ENCODE results near the gene MPO. TPM values are rescaled to one million over a fixed set of nuclear protein-coding genes. Genes with fewer than 3 reads are reported as not detected.

Gene MPO
- total RNA-seq, 4 donors from 2014 or later = 0.18 to 0.32 (median 0.31) TPM; not detected in 1

DNA sequence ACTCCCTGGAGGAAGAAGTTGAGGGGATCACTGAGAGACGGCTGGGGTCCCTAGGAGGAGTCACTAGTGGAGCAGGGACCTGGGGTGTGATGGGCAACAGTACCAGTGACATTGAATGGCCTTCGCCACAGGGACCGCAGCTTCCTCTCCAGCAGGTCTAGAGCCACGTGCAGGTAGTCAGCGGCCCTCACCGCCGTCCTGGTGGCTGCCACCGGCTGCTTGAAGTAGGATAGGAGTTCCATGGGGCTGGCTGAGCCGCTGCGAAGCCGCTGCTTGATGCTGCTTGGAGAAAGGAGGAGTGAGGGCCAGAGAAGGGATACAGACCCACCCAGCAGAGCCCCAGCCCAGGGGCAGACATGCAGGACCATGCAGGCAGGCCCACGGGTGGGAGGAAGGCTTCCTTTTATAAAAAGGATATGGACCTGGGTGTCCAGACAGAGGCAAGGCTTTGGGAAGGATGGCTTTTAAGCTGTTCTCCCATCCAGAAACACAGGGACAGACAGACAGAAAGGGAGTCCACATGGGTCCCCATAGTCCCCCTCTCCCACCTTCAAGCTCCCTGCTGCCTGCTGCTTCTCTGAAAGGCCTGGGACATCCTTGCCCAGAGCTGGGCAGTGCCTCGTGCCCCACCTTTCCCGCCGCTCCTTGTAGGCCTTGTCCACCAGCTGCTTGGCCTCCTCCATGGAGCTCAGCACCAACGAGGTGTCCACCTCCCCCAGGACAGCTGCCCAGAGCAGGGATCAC lies 827 bp downstream of the MPO start:
- H3K27ac ChIP-seq = no peak overlapping the region
- no peaks in the 10 kb centered on the region for H3K36me3 ChIP-seq
- H3K4me1 ChIP-seq = no peaks in the 10 kb centered on the region
- peak overlapping the region in 1 of 4 donors; percentile 29 for H3K4me3 ChIP-seq
- ATAC-seq (no peak), DNase-seq (no peak)
- no peaks in the 10 kb centered on the region for H3K9me3 ChIP-seq
- H3K27me3 ChIP-seq = no peaks in the 10 kb centered on the region
- intact Hi-C loops (cut with DNase I; ENCODE audit: low total_unique reads) (no loop called here), in situ Hi-C loops (cut with MboI; ENCODE audit: low sequenced_read_pairs in 4 of 4) (no loop called here)
- TF ChIP-seq POLR2A (IDR thresholded peaks at IDR 0.05) (no peak), CTCF (IDR thresholded peaks at IDR 0.05 in 4 of 5, conservative IDR thresholded peaks at IDR 0.05 in 1 of 5) (no peak)

DNA sequence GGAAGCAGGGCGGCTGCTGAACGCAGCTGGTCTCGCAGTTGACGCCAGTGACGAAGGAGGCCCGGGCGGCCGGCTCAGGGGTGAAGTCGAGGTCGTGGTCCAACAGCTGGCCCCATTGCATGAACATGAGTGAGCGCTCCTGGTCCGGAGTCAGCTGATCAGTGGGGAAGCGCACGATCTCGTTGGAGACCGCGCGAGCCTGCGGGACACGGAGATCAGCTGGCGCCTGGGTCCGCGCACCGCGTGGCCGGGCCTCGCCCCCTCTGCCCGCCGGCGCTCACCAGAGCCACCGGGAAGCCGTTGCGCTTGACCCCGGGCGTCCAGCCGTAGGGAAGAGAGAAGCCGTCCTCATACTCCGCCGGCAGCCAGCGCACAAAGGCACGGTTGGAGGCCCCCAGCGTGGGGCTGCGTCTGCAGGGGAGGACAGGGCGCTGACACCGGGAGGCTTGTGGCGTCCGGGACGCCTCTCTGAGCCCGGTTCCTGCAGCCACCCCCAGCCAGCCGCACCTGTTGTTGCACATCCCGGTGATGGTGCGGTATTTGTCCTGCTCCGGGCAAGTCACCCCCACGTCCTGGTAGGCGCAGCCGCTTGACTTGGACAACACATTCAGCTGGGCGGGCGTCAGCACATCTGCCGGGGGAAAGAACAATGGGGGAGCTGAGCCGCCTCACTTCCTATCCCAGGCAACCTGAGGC lies 1.6 kb downstream of the MPO start:
- Histone ChIP-seq H3K27ac (peak overlapping the region in 2 of 4 donors; percentile 9 to 40), H3K27me3 (no peaks in the 10 kb centered on the region), H3K9me3 (no peaks in the 10 kb centered on the region), H3K4me3 (peak overlapping the region; percentile 28 to 47 (median 36)), H3K4me1 (no peaks in the 10 kb centered on the region), H3K36me3 (no peaks in the 10 kb centered on the region)
- TF ChIP-seq CTCF (IDR thresholded peaks at IDR 0.05 in 4 of 5, conservative IDR thresholded peaks at IDR 0.05 in 1 of 5) (no peak), POLR2A (IDR thresholded peaks at IDR 0.05) (peak in 1 of 2 donors; percentile 7)
- DNase-seq (peak in 1 of 2 donors; percentile 45), ATAC-seq (peak; percentile 60 to 84)
- intact Hi-C loops (cut with DNase I; ENCODE audit: low total_unique reads) (no loop called here), in situ Hi-C loops (cut with MboI; ENCODE audit: low sequenced_read_pairs in 4 of 4) (no loop called here)

DNA sequence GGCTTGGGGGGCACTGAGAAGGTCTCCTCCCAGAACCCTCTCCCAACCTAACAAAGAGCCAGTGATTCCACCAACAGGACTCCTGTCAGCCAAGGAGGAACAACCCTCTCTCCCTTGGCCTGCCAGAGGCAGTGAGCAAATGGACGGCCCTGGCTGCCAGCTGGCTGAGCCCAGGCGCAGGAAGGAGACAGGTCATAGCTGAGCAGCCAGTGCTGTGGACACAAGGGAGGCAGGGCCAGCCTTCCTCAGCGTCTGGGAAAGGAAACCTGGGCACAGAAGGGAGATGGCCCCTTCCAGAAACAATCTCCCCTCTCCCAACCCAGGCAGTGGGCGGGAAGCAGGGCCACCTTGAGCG lies 2.1 kb downstream of the MPO start:
- in situ Hi-C loops (cut with MboI; ENCODE audit: low sequenced_read_pairs in 4 of 4) = no loop called here
- DNase-seq = peak in 1 of 2 donors; percentile 27
- TF ChIP-seq POLR2A (IDR thresholded peaks at IDR 0.05) = no peak
- intact Hi-C loops (cut with DNase I; ENCODE audit: low total_unique reads) = no loop called here
- ATAC-seq = peak; percentile 40 to 57
- H3K36me3 ChIP-seq = no peaks in the 10 kb centered on the region
- peak overlapping the region in 2 of 4 donors; percentile 9 to 40 for H3K27ac ChIP-seq
- no peaks in the 10 kb centered on the region for H3K9me3 ChIP-seq
- no peaks in the 10 kb centered on the region for H3K27me3 ChIP-seq
- H3K4me1 ChIP-seq = no peaks in the 10 kb centered on the region
- H3K4me3 ChIP-seq = peak overlapping the region; percentile 28 to 47 (median 36)

- Histone ChIP-seq H3K27ac (no peak overlapping the region), H3K4me3 (no peak overlapping the region), H3K36me3 (no peaks in the 10 kb centered on the region), H3K27me3 (no peaks in the 10 kb centered on the region), H3K4me1 (no peaks in the 10 kb centered on the region), H3K9me3 (no peaks in the 10 kb centered on the region)
- TF ChIP-seq CTCF (IDR thresholded peaks at IDR 0.05 in 4 of 5, conservative IDR thresholded peaks at IDR 0.05 in 1 of 5) (no peak), POLR2A (IDR thresholded peaks at IDR 0.05) (no peak)
- intact Hi-C loops (cut with DNase I; ENCODE audit: low total_unique reads) (no loop called here), in situ Hi-C loops (cut with MboI; ENCODE audit: low sequenced_read_pairs in 4 of 4) (no loop called here)
- peak in 1 of 2 donors; percentile 16 for ATAC-seq
- DNase-seq = no peak
These were observed 2.7 kb downstream of the MPO start for GRCh38 chr17:58277802-58278595.
